ENCODE results near the gene TCF3. TPM values are rescaled to one million over a fixed set of nuclear protein-coding genes. Genes with fewer than 3 reads are reported as not detected.
A peak's percentile ranks its signal among the peaks of the same experiment; 100 is the strongest.

The TCF3 gene
- total and polyA plus RNA-seq, 10 of the 15 experiments (the other 5 are each of a cell fraction or from before 2014, with no cell fraction given) = 6.7 to 282 (median 70.7) TPM

DNA sequence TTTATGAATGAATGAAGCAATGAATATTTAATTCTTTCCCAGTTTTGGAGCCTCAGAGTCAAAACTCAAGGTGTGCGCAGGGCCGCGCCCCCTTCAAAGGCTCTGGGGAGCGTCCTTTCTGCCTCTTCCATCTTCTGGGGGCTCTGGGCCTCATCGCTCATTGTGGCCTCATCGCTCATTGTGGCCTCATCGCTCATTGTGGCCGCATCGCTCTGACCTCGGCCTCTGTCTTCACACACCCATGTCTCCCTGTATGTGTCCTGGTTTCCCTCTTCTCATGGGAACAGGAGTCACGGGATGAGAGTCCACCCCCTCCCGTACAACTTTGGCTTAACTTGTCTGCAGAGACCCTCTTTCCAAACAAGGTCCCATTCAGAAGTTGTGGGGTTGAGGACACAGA lies 81.1 kb downstream of the TCF3 start:
- RAD21 ChIA-PET (ENCODE audit: unreplicated experiment) = no interaction called here
- Histone ChIP-seq H3K4me1 (ENCODE audit: control insufficient read depth, insufficient read depth, low read length) (no peaks in the 10 kb centered on the region), H3K9me3 (replicated peaks; ENCODE audit: control insufficient read depth, insufficient read depth, low read length) (no peaks in the 10 kb centered on the region), H3K79me2 (ENCODE audit: control insufficient read depth, insufficient read depth, low read length) (no peaks in the 10 kb centered on the region), H3K9ac (ENCODE audit: control insufficient read depth, insufficient read depth, low read length) (no peak overlapping the region), H3K4me3 (no peak overlapping the region), H3K27me3 (replicated peaks in 1 of 2; ENCODE audit: control insufficient read depth in 2 of 2, insufficient read depth in 2 of 2, low read length in 1 of 2) (no peaks in the 10 kb centered on the region), H3K27ac (ENCODE audit: control insufficient read depth, insufficient read depth) (no peak overlapping the region), H2AFZ (ENCODE audit: control insufficient read depth, low read depth, low read length) (no peak overlapping the region), H4K20me1 (ENCODE audit: control insufficient read depth, insufficient read depth) (no peaks in the 10 kb centered on the region), H3K36me3 (ENCODE audit: control insufficient read depth in 2 of 2, insufficient read depth in 2 of 2, low read length in 1 of 2) (no peaks in the 10 kb centered on the region), H3K4me2 (ENCODE audit: control insufficient read depth, insufficient read depth) (no peak overlapping the region)
- FAIRE-seq (no peak), DNase-seq (ENCODE audit: low read depth, low spot score) (no peak), ATAC-seq (no peak)
- intact Hi-C loops (cut with micrococcal nuclease; ENCODE audit: unreplicated experiment) = no loop called here
- no TSS peak for BruUV-seq (replicated peaks)
- CTCF ChIA-PET = no interaction called here
- POLR2A ChIA-PET = no interaction called here
- SMC1A ChIA-PET (ENCODE audit: uncharacterized antibody, unreplicated experiment) = no interaction called here
- TF ChIP-seq RUNX3 (IDR thresholded peaks at IDR 0.05; ENCODE audit: low read length) (peak; percentile 8; the same call in 1 of the 2 replicates), NR2C1 (IDR thresholded peaks at IDR 0.05) (no peak), BCL3 (IDR thresholded peaks at IDR 0.05; ENCODE audit: borderline replicate concordance, insufficient read depth, low read depth, low read length, poor library complexity, severe bottlenecking) (peak; percentile 88), ESRRA (IDR thresholded peaks at IDR 0.05; ENCODE audit: low read length) (no peak)
- TF ChIP-seq, protein P1, sequence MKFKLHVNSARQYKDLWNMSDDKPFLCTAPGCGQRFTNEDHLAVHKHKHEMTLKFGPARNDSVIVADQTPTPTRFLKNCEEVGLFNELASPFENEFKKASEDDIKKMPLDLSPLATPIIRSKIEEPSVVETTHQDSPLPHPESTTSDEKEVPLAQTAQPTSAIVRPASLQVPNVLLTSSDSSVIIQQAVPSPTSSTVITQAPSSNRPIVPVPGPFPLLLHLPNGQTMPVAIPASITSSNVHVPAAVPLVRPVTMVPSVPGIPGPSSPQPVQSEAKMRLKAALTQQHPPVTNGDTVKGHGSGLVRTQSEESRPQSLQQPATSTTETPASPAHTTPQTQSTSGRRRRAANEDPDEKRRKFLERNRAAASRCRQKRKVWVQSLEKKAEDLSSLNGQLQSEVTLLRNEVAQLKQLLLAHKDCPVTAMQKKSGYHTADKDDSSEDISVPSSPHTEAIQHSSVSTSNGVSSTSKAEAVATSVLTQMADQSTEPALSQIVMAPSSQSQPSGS (IDR thresholded peaks at IDR 0.05; ENCODE audit: low read length) = no peak
- TF ChIP-seq, protein P2, sequence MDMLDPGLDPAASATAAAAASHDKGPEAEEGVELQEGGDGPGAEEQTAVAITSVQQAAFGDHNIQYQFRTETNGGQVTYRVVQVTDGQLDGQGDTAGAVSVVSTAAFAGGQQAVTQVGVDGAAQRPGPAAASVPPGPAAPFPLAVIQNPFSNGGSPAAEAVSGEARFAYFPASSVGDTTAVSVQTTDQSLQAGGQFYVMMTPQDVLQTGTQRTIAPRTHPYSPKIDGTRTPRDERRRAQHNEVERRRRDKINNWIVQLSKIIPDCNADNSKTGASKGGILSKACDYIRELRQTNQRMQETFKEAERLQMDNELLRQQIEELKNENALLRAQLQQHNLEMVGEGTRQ (IDR thresholded peaks at IDR 0.05; ENCODE audit: borderline replicate concordance, low read depth, low read length) = no peak
- WGBS (ENCODE audit: insufficient coverage, insufficient replicate concordance, low lambda C conversion rate, missing lambda C conversion rate) = 60% methylated on average over 11 of the region's 12 CpGs
- in situ Hi-C loops (cut with MboI) = no loop called here

All from GM12878 (cell line).